HFFc6 (cell line): ENCODE measurements around the gene SIRT6. TPM values are rescaled to one million over a fixed set of nuclear protein-coding genes. Genes with fewer than 3 reads are reported as not detected.
"Not testable (repeated sequence)": the region's sequence is repeated elsewhere in the genome, so short reads cannot be mapped to it uniquely, and the experiment has no call there.

Experiments
- DNase-seq: peaks from one replicate; pipeline ENCODE4 v3.0.0-alpha.2; 2018
- H3K27ac Mint-ChIP-seq: 2 replicates; pipeline ENCODE4 v1.8.0; 2020; ENCODE audit warnings: mild to moderate bottlenecking, mixed read lengths
- H3K27me3 Mint-ChIP-seq: 2 replicates; pipeline ENCODE4 v1.8.0; 2021; ENCODE audit warnings: mild to moderate bottlenecking, moderate library complexity, mixed read lengths; ENCODE audit not compliant: insufficient read depth
- H3K36me3 Mint-ChIP-seq: 2 replicates; pipeline ENCODE4 v1.8.0; 2021; ENCODE audit warnings: low read depth, mixed read lengths
- H3K4me1 Mint-ChIP-seq: 2 replicates; pipeline ENCODE4 v1.8.0; 2020; ENCODE audit warnings: low read depth, mixed read lengths
- H3K4me3 Mint-ChIP-seq: 2 replicates; pipeline ENCODE4 v1.8.0; 2020; ENCODE audit warnings: mild to moderate bottlenecking, moderate library complexity, mixed read lengths
- H3K9me3 Mint-ChIP-seq: 2 replicates; pipeline ENCODE4 v1.8.0; 2020; ENCODE audit warnings: mild to moderate bottlenecking, mixed read lengths
- CTCF ChIP-seq: fragments of 200-600 bp; sonication (generic); IDR thresholded peaks from 2 replicates; pipeline ENCODE4 v1.5.0; 2021; ENCODE audit warnings: antibody characterized with exemption, mild to moderate bottlenecking
- total RNA-seq, 6 experiments: library from RNA; stranded (reverse); fragmentation: NEBNext Ultra II Directional; extraction: Animal tissue kit (Norgen Biotek cat#: 25700); gene quantifications; 2 replicates in 1 of 6; 3 replicates in 5 of 6; pipeline ENCODE4 v1.2.3, GENCODE V29; 2021

Gene SIRT6
- total RNA-seq, 6 experiments from 2014 or later: 23.4 to 27.5 (median 25.2) TPM

- no peaks in the 10 kb centered on the region for H3K9me3 Mint-ChIP-seq
- H3K27me3 Mint-ChIP-seq: peaks cover 5% of the 10 kb centered on the region
- no peaks in the 10 kb centered on the region for H3K36me3 Mint-ChIP-seq
- no peak for TF ChIP-seq CTCF
- no peak overlapping the region for H3K27ac Mint-ChIP-seq
- no peak for DNase-seq
- no peak overlapping the region for H3K4me3 Mint-ChIP-seq
- H3K4me1 Mint-ChIP-seq: no peaks in the 10 kb centered on the region
Observed at GRCh38 chr19:4227771-4228170, 45.4 kb upstream of the SIRT6 start.

- Mint-ChIP-seq H3K27ac (no peak overlapping the region), H3K4me3 (no peak overlapping the region), H3K36me3 (no peaks in the 10 kb centered on the region), H3K9me3 (no peaks in the 10 kb centered on the region), H3K27me3 (peaks cover 5% of the 10 kb centered on the region), H3K4me1 (no peaks in the 10 kb centered on the region)
- DNase-seq: no peak
- no peak for TF ChIP-seq CTCF
Observed at GRCh38 chr19:4225885-4226284, 43.5 kb upstream of the SIRT6 start.

GRCh38 chr19:4224470-4224869 lies 42.1 kb upstream of the SIRT6 start:
- Mint-ChIP-seq H3K27ac (no peak overlapping the region), H3K36me3 (no peaks in the 10 kb centered on the region), H3K4me3 (no peak overlapping the region), H3K4me1 (no peaks in the 10 kb centered on the region), H3K9me3 (no peaks in the 10 kb centered on the region), H3K27me3 (peaks cover 5% of the 10 kb centered on the region)
- TF ChIP-seq CTCF: no peak
- no peak for DNase-seq

GRCh38 chr19:4220188-4220587 lies 37.8 kb upstream of the SIRT6 start:
- TF ChIP-seq CTCF: no peak

GRCh38 chr19:4218523-4218922 lies 36.2 kb upstream of the SIRT6 start:
- H3K36me3 Mint-ChIP-seq, H3K4me1 Mint-ChIP-seq, H3K4me3 Mint-ChIP-seq, DNase-seq, H3K9me3 Mint-ChIP-seq, H3K27me3 Mint-ChIP-seq, H3K27ac Mint-ChIP-seq: not testable (repeated sequence)

More at GRCh38 chr19:4220188-4220587, 37.8 kb upstream of the SIRT6 start:
- Mint-ChIP-seq H3K27ac (no peak overlapping the region), H3K36me3 (peaks cover 5% of the 10 kb centered on the region; the same call in 1 of the 2 replicates), H3K9me3 (peaks cover 6% of the 10 kb centered on the region; the same call in 1 of the 2 replicates), H3K4me3 (no peak overlapping the region), H3K27me3 (no peaks in the 10 kb centered on the region; the same call in none of the 2 replicates), H3K4me1 (no peaks in the 10 kb centered on the region)
- DNase-seq: no peak

- no peak overlapping the region for H3K27ac Mint-ChIP-seq
- peaks cover 6% of the 10 kb centered on the region; the same call in 1 of the 2 replicates for H3K9me3 Mint-ChIP-seq
- peaks cover 5% of the 10 kb centered on the region; the same call in 1 of the 2 replicates for H3K36me3 Mint-ChIP-seq
- no peak for DNase-seq
- peaks cover 8% of the 10 kb centered on the region for H3K27me3 Mint-ChIP-seq
- H3K4me1 Mint-ChIP-seq: no peaks in the 10 kb centered on the region; the same call in 1 of the 2 replicates
- H3K4me3 Mint-ChIP-seq: no peak overlapping the region
- TF ChIP-seq CTCF: no peak
Observed at GRCh38 chr19:4217429-4218264, 35.3 kb upstream of the SIRT6 start.
